A673 (cell line): ENCODE measurements around the gene SCN9A. TPM values are rescaled to one million over a fixed set of nuclear protein-coding genes. Genes with fewer than 3 reads are reported as not detected.

Experiments
- BruUV-seq: library from RNA; stranded (reverse); fragments of 400-500 nt; replicated peaks from 2 replicates; lab custom pipeline; 2021; lab: Mats Ljungman, UMichigan
- CTCF ChIA-PET: fragments of 300-600 bp; sonication (Branson Sonifier 250); formaldehyde crosslinking; loops from one replicate; lab custom pipeline; 2022; ENCODE audit warnings: antibody characterized with exemption; lab: Charles Lee
- POLR2A ChIA-PET: fragments of 300-600 bp; sonication (Branson Sonifier 250); formaldehyde crosslinking; loops from one replicate; lab custom pipeline; 2022; ENCODE audit warnings: antibody characterized with exemption; ENCODE audit not compliant: low non-redundant PET; lab: Charles Lee
- DNase-seq: peaks from one replicate; pipeline ENCODE4 v3.0.0-alpha.2; 2015; ENCODE audit warnings: low spot score
- H3K27ac ChIP-seq: fragments of 200-600 bp; sonication (generic); 2 replicates; pipeline ENCODE4 v1.5.1; 2016; ENCODE audit warnings: mixed run types, low read depth, mild to moderate bottlenecking, mixed read lengths, antibody characterized with exemption, low read length; ENCODE audit not compliant: poor library complexity, severe bottlenecking
- H3K27me3 ChIP-seq: fragments of 200-600 bp; sonication (generic); replicated peaks from 2 replicates; pipeline ENCODE4 v1.6.1; 2017; ENCODE audit warnings: mixed run types, low read depth, mild to moderate bottlenecking, mixed read lengths, antibody characterized with exemption, low read length; ENCODE audit not compliant: insufficient read depth, poor library complexity
- H3K36me3 ChIP-seq: fragments of 200-600 bp; sonication (generic); 2 replicates; pipeline ENCODE4 v1.6.1; 2016; ENCODE audit warnings: mixed run types, mild to moderate bottlenecking, mixed read lengths, antibody characterized with exemption, low read length; ENCODE audit not compliant: insufficient read depth, poor library complexity, severe bottlenecking
- H3K4me1 ChIP-seq: fragments of 200-600 bp; sonication (generic); 2 replicates; pipeline ENCODE4 v1.6.1; 2017; ENCODE audit warnings: mixed run types, mild to moderate bottlenecking, mixed read lengths, antibody characterized with exemption, low read length; ENCODE audit not compliant: insufficient read depth, poor library complexity, severe bottlenecking
- H3K4me3 ChIP-seq: fragments of 200-600 bp; sonication (generic); 2 replicates; pipeline ENCODE4 v1.5.1; 2016; ENCODE audit warnings: low read depth, mixed run types, mild to moderate bottlenecking, mixed read lengths, low read length; ENCODE audit not compliant: poor library complexity, severe bottlenecking
- H3K9me3 ChIP-seq: fragments of 200-600 bp; sonication (generic); 2 replicates; pipeline ENCODE4 v1.6.1; 2016; ENCODE audit warnings: mixed run types, low read depth, mild to moderate bottlenecking, mixed read lengths, antibody characterized with exemption, low read length; ENCODE audit not compliant: poor library complexity, severe bottlenecking
- CTCF ChIP-seq: fragments of 300-800, 200-600 bp; sonication (generic); conservative IDR thresholded peaks from 2 replicates; pipeline ENCODE4 v1.5.1; 2017; ENCODE audit warnings: low read depth, mild to moderate bottlenecking, antibody characterized with exemption, low read length, moderate library complexity, mixed read lengths
- EZH2 ChIP-seq: fragments of 200-600 bp; sonication (generic); IDR thresholded peaks from 2 replicates; pipeline ENCODE4 v1.6.1; 2017; ENCODE audit warnings: borderline replicate concordance, low read depth, mild to moderate bottlenecking, mixed read lengths, antibody characterized with exemption, low read length; ENCODE audit not compliant: poor library complexity, severe bottlenecking
- intact Hi-C: fragments of 100-400 bp; cut with micrococcal nuclease; formaldehyde crosslinking; loops from one replicate; pipeline ENCODE4 v1.10.0; 2022; ENCODE audit not compliant: unreplicated experiment
- total RNA-seq: library from RNA; stranded (reverse); gene quantifications from 2 replicates; pipeline ENCODE4 v1.2.3, GENCODE V29; 2021

The SCN9A gene
- total RNA-seq, 1 experiment from 2014 or later: 3.5 TPM

- H3K36me3 ChIP-seq: no peaks in the 10 kb centered on the region
- no peak for DNase-seq
- ChIA-PET CTCF (no interaction called here), POLR2A (no interaction called here)
- H3K27ac ChIP-seq: no peak overlapping the region
- no peak for TF ChIP-seq EZH2
- no peak for TF ChIP-seq CTCF
- peaks cover 14% of the 10 kb centered on the region for H3K4me1 ChIP-seq
- no peaks in the 10 kb centered on the region for H3K9me3 ChIP-seq
- H3K4me3 ChIP-seq: no peak overlapping the region
- intact Hi-C loops: no loop called here
- no peaks in the 10 kb centered on the region for H3K27me3 ChIP-seq
- BruUV-seq: no TSS peak
These were observed 37.8 kb downstream of the SCN9A start for GRCh38 chr2:166337932-166338331.

GRCh38 chr2:166335284-166335683 is 40.5 kb downstream of the SCN9A start:
- no peak for DNase-seq
- no peaks in the 10 kb centered on the region for H3K27me3 ChIP-seq
- TF ChIP-seq EZH2 (no peak), CTCF (no peak)
- BruUV-seq: no TSS peak
- H3K9me3 ChIP-seq: no peaks in the 10 kb centered on the region
- intact Hi-C loops: no loop called here
- no peaks in the 10 kb centered on the region for H3K36me3 ChIP-seq
- no peak overlapping the region for H3K27ac ChIP-seq
- CTCF ChIA-PET: no interaction called here
- POLR2A ChIA-PET: no interaction called here
- no peak overlapping the region for H3K4me3 ChIP-seq
- H3K4me1 ChIP-seq: no peaks in the 10 kb centered on the region

GRCh38 chr2:166334805-166335204 is 40.9 kb downstream of the SCN9A start:
- no peak for TF ChIP-seq EZH2
- TF ChIP-seq CTCF: no peak
- H3K36me3 ChIP-seq: no peaks in the 10 kb centered on the region
- no peaks in the 10 kb centered on the region for H3K27me3 ChIP-seq
- no peak overlapping the region for H3K27ac ChIP-seq
- intact Hi-C loops: no loop called here
- no peaks in the 10 kb centered on the region for H3K4me1 ChIP-seq
- no TSS peak for BruUV-seq
- POLR2A ChIA-PET: no interaction called here
- H3K9me3 ChIP-seq: no peaks in the 10 kb centered on the region
- CTCF ChIA-PET: no interaction called here
- DNase-seq: no peak
- H3K4me3 ChIP-seq: no peak overlapping the region
